WTC11 (cell line): ENCODE measurements around the gene IRF2BPL. TPM values are rescaled to one million over a fixed set of nuclear protein-coding genes. Genes with fewer than 3 reads are reported as not detected.

ENCODE experiments used
- ATAC-seq: fragments of 200-7000 bp; cut with Tn5 transposase; 2 replicates; pipeline ENCODE4 v1.10.0; 2021; ENCODE audit warnings: mild to moderate bottlenecking, moderate library complexity
- CTCF ChIA-PET: fragments of 300-600 bp; sonication (Branson Sonifier 250); formaldehyde crosslinking; loops from one replicate; lab custom pipeline; 2021; ENCODE audit warnings: antibody characterized with exemption; lab: Charles Lee
- POLR2A ChIA-PET: fragments of 350-600 bp; sonication (Branson Sonifier 250); formaldehyde crosslinking; loops from one replicate; lab custom pipeline; 2021; ENCODE audit warnings: antibody characterized with exemption; lab: Charles Lee
- DNase-seq: peaks from one replicate; pipeline ENCODE4 v3.0.0; 2021; ENCODE audit warnings: low spot score
- H3K27ac Mint-ChIP-seq: 2 replicates; pipeline ENCODE4 v1.8.0; 2021; ENCODE audit warnings: mixed read lengths
- H3K27me3 Mint-ChIP-seq: 2 replicates; pipeline ENCODE4 v1.8.0; 2021; ENCODE audit warnings: low read depth, mild to moderate bottlenecking, moderate library complexity, mixed read lengths
- H3K36me3 Mint-ChIP-seq: 2 replicates; pipeline ENCODE4 v1.8.0; 2021; ENCODE audit warnings: mixed read lengths
- H3K4me1 Mint-ChIP-seq: 2 replicates; pipeline ENCODE4 v1.8.0; 2022; ENCODE audit warnings: mixed read lengths
- H3K4me3 Mint-ChIP-seq: 2 replicates; pipeline ENCODE4 v1.8.0; 2021; ENCODE audit warnings: mild to moderate bottlenecking, moderate library complexity, mixed read lengths
- H3K9me3 Mint-ChIP-seq: 2 replicates; pipeline ENCODE4 v1.8.0; 2021; ENCODE audit warnings: mixed read lengths
- ATF2 ChIP-seq: sonication (generic); formaldehyde crosslinking; IDR thresholded peaks from 2 replicates; pipeline ENCODE4 v1.8.1; 2022; ENCODE audit warnings: low read depth, missing genetic modification reagents, borderline replicate concordance
- ATF3 ChIP-seq: sonication (generic); formaldehyde crosslinking; conservative IDR thresholded peaks from 2 replicates; pipeline ENCODE4 v1.8.1; 2022; ENCODE audit warnings: mild to moderate bottlenecking, missing genetic modification reagents
- FOXK1 ChIP-seq: sonication (generic); formaldehyde crosslinking; IDR thresholded peaks from 2 replicates; pipeline ENCODE4 v1.8.0; 2022; ENCODE audit warnings: mild to moderate bottlenecking, moderate library complexity, missing genetic modification reagents
- FOXP4 ChIP-seq: sonication (generic); formaldehyde crosslinking; IDR thresholded peaks from 2 replicates; pipeline ENCODE4 v1.8.0; 2022; ENCODE audit warnings: mild to moderate bottlenecking, missing genetic modification reagents
- GABPB1 ChIP-seq: sonication (generic); formaldehyde crosslinking; IDR thresholded peaks from 2 replicates; pipeline ENCODE4 v1.8.1; 2023; ENCODE audit warnings: mild to moderate bottlenecking, missing genetic modification reagents
- HMGA2 ChIP-seq: fragments of 250-450 bp; sonication (Bioruptor Pico); IDR thresholded peaks from 2 replicates; pipeline ENCODE4 v1.4.0; 2021; ENCODE audit warnings: mild to moderate bottlenecking, moderate library complexity
- IRF2 ChIP-seq: sonication (generic); formaldehyde crosslinking; IDR thresholded peaks from 2 replicates; pipeline ENCODE4 v1.8.0; 2022; ENCODE audit warnings: low read depth, missing genetic modification reagents, borderline replicate concordance
- KAT7 ChIP-seq: sonication (generic); formaldehyde crosslinking; IDR thresholded peaks from 2 replicates; pipeline ENCODE4 v1.8.1; 2023; ENCODE audit warnings: missing genetic modification reagents, mild to moderate bottlenecking, borderline replicate concordance
- NFYB ChIP-seq: sonication (generic); formaldehyde crosslinking; conservative IDR thresholded peaks from 2 replicates; pipeline ENCODE4 v1.8.0; 2022; ENCODE audit warnings: low read depth, missing genetic modification reagents
- NR3C1 ChIP-seq: sonication (generic); formaldehyde crosslinking; conservative IDR thresholded peaks from 2 replicates; pipeline ENCODE4 v1.8.1; 2023; ENCODE audit warnings: low read depth, mild to moderate bottlenecking, missing genetic modification reagents
- OVOL2 ChIP-seq: fragments of 250-450 bp; sonication (Bioruptor Pico); IDR thresholded peaks from 2 replicates; pipeline ENCODE4 v1.9.0; 2021; ENCODE audit warnings: mild to moderate bottlenecking, borderline replicate concordance
- STAT6 ChIP-seq: sonication (generic); formaldehyde crosslinking; conservative IDR thresholded peaks from 2 replicates; pipeline ENCODE4 v1.8.1; 2023; ENCODE audit warnings: mild to moderate bottlenecking, low read depth, missing genetic modification reagents, moderate library complexity
- TP53 ChIP-seq: sonication (generic); formaldehyde crosslinking; IDR thresholded peaks from 2 replicates; pipeline ENCODE4 v1.8.1; 2023; ENCODE audit warnings: mild to moderate bottlenecking, missing genetic modification reagents
- ZBTB43 ChIP-seq: sonication (generic); formaldehyde crosslinking; IDR thresholded peaks from 2 replicates; pipeline ENCODE4 v1.8.1; 2023; ENCODE audit warnings: mild to moderate bottlenecking, missing genetic modification reagents
- ZNF396 ChIP-seq: fragments of 250-450 bp; sonication (Bioruptor Pico); IDR thresholded peaks from 2 replicates; pipeline ENCODE4 v1.8.0; 2021; ENCODE audit warnings: mild to moderate bottlenecking, moderate library complexity, borderline replicate concordance
- ZNF425 ChIP-seq: fragments of 250-450 bp; sonication (Bioruptor Pico); conservative IDR thresholded peaks from 2 replicates; pipeline ENCODE4 v1.9.0; 2021; ENCODE audit warnings: mild to moderate bottlenecking
- total RNA-seq: library from RNA; stranded (reverse); gene quantifications from 3 replicates; pipeline ENCODE4 v1.2.3, GENCODE V29; 2021

IRF2BPL gene
- total RNA-seq, 1 experiment from 2014 or later: 126 TPM

GRCh38 chr14:77040059-77040740 is 11.7 kb upstream of the IRF2BPL start (continued):
- TF ChIP-seq IRF2 (CRISPR knock-in tag): no peak
- 0 out of 2 replicates have a peak, but pooled peaks have one; percentile 11 for TF ChIP-seq FOXK1
- no peak for TF ChIP-seq ZNF396
- TF ChIP-seq HMGA2: no peak
- TF ChIP-seq TP53 (CRISPR knock-in tag): no peak
- no peak for TF ChIP-seq ZNF425
- peak; percentile 41; the same call in 1 of the 2 replicates for TF ChIP-seq GABPB1 (CRISPR knock-in tag)
- TF ChIP-seq ATF2: no peak
- no peak for TF ChIP-seq NFYB (CRISPR knock-in tag)

GRCh38 chr14:77039285-77040058 is 11.0 kb upstream of the IRF2BPL start:
- no peak for TF ChIP-seq ATF3 (CRISPR knock-in tag)
- TF ChIP-seq STAT6 (CRISPR knock-in tag): no peak
- TF ChIP-seq NR3C1 (CRISPR knock-in tag): no peak
- TF ChIP-seq KAT7: no peak
- TF ChIP-seq ZBTB43: no peak
- TF ChIP-seq OVOL2 (CRISPR knock-in tag): no peak
- no peak for TF ChIP-seq FOXP4 (CRISPR knock-in tag)
- TF ChIP-seq ATF2: no peak
- H3K36me3 Mint-ChIP-seq: no peaks in the 10 kb centered on the region
- H3K4me1 Mint-ChIP-seq: peaks cover 83% of the 10 kb centered on the region
- CTCF ChIA-PET: interaction anchor here (0.9 to 3.9 kb wide), 9 partner anchors 10 to 164 kb away, joined by 3 to 14 read pairs (median 8); partner anchors contain the start of gene IRF2BPL
- POLR2A ChIA-PET: interaction anchor here (0.5 to 1.7 kb wide), 8 partner anchors 11 to 82 kb away, joined by 3 to 16 read pairs (median 4); partner anchors contain the start of gene IRF2BPL
- peaks cover 7% of the 10 kb centered on the region for H3K27me3 Mint-ChIP-seq
- peak overlapping the region; percentile 84 for H3K27ac Mint-ChIP-seq
- no peaks in the 10 kb centered on the region for H3K9me3 Mint-ChIP-seq
- peak overlapping the region; percentile 66 for H3K4me3 Mint-ChIP-seq
- ATAC-seq (no peak), DNase-seq (no peak)
